ENCODE data around the gene LYRM1.
"Not testable (repeated sequence)": the region's sequence is repeated elsewhere in the genome, so short reads cannot be mapped to it uniquely, and the experiment has no call there.

Gene LYRM1

GRCh38 chr16:20903899-20904506 is 3.4 kb downstream of the LYRM1 start:
- no peak for DNase-seq

DNA sequence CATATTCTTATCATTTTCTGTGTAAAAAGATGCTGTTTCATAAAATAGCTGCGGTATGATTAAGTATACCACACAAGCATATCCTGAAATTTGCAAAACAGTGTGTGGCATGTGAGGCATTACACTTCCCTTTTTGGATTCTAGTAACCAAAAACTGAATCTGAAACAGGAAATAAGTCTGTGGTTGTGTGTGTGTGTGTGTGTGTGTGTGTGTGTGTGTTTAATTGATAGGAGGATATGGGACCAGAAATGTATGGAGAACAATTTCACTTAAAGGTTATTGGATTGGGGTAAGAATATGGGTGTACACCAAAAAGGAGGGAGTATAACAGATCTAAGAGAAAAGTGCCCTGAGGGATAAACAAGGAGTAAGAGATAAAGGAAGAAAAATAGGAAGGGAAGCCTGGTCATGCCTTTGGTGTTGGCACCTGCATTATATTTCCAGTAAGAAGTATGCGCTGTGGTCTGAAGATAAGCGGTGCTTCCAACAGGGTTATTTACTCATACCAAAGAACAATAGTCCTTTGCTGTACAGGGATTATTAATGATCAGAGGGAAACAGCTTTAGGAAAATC is 4.0 kb downstream of the LYRM1 start:
- DNase-seq: no peak

DNA sequence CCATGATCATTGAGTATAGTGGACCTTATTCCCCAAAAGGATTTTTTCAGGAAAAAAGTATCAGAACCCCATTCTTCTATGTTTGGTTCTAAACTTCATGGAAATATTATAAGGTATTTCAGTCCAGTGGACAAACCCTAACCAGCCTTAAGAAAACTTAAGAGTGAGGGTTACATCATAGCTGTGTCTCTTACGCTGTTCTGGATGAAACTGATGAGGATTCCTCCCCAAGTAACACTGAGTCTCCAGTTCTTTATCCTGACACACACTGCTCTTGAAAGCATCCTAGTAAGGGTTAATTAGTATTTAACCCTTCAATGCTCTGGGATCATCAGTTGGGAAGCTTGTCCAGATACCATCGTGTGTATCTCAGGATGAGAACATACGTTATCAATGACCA is 5.0 kb downstream of the LYRM1 start:
- no peak for DNase-seq

DNA sequence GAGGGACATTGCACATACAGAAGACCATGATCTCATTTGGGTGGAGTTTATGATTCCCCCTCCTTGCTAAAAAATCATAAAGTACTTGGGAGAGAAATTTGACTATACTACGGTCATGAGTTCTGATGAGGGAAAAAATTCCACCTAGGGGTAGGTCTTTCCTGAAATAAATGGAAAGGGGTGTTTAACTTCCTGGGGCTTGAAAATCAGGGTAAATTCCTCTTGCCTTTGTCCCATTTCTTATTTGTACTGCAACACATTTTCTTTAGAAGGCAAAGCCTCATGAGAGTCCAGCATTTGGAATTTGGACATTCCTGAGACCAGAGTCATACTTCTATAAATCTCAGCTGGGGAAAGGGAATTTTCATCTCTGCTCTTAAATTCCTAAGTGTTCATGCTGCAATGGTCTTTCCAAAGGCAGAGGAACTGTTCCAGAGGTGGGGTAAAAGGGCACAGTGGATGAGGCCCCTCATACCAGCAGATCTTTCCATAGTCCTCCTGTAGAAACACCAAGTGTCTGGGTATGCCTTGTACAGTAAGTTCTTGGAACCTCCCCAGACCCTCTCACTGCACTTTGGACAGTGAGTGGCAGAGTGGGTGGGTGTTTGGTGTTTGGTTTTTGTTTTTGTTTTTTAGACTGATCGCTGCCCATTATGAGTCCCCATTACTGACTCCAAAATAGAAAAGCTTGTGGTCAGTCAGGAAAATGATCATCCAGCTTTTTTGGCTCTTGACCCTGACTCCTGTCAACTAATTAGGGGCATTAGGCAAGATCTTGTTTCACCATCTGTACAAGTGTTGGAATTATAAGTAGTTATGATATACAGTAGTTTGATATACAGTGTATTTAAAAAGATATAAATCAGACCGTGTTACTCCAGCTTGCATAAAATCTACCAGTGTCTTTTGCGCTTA is 6.0 kb downstream of the LYRM1 start:
- no peak for DNase-seq

DNA sequence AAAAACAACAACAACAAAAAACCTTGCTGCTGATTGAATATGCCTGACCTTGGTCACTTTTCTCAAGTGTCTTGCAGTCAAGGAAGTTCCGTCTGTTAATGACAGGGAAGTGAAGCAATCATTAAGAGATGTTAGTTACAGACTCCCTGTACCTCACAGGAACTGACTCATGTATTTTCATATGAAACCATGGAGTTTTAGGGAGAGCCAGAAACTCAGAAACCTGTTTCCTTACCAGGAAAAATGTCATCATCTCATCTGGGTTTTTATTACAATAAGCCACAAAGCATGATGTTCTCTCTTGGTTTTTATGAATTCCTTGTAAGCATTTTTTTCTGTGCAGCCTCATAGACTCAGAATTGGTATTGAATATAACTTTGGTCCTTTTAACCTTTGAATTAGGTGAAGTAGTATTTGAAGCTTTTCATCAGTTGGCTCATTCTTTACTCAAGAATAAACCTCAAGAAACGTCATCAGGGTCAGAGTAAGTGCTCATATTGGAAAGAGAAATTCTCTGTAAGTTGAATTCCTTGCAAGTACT is 10.3 kb downstream of the LYRM1 start:
- DNase-seq: no peak

- DNase-seq: no peak
Observed at GRCh38 chr16:20911361-20911760, 10.8 kb downstream of the LYRM1 start.

GRCh38 chr16:20916289-20916688 is 15.7 kb downstream of the LYRM1 start:
- no peak for DNase-seq

DNA sequence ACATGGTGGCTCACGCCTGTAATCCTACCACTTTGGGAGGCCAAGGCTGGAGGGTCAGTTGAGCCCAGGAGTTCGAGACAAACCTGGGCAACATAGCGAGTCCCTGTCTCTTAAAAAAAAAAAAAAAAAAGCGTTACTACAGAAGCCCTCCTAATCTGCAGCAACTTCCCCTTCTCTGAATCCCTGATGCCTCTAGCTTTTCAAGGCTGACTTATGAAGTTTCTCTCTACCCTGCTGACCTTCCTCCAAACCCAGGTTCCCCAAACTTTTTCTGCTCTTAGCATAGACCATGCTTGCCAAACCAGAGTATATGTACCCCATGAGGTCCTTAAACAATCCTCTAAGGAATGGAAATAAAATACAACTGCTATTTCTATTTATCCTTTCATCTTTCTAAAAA is 16.4 kb downstream of the LYRM1 start:
- no peak for DNase-seq

DNA sequence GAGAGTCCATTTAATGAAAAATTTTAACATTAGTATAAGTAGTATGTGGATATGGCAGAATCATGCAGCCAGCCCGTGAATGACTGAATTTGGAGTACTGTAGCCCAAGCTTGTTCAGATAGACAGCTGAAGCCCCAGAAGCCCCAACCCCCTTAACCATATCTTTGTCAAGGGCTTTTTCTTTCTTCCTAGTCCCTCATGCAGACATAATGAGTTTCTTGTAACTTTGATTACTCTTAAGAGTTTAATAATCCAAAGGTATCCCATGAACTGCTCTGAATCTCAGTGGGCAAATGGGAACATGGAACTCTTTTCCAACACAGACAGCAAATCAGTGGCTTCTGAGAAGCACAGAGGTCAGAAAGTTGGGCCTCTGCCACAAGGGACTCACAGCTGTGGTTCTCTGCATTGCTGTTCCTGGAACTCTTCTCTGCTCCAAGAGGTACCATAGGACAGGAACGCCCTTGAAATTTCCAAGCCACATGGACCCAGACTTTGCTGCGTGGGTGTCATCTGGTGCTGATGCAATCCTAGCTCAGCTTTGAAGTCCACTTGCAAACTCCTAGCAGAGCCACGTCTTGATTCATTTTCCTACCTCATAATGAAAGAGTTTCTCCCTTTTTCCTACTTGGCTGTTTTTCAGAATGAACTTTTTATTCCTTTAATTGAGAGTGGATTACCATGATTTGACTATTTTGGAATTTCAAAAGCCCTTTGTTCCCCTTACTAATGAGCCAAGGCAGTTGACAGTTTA is 18.1 kb downstream of the LYRM1 start:
- DNase-seq: no peak

- no peak for DNase-seq
Observed at GRCh38 chr16:20920091-20920490, 19.5 kb downstream of the LYRM1 start.

DNA sequence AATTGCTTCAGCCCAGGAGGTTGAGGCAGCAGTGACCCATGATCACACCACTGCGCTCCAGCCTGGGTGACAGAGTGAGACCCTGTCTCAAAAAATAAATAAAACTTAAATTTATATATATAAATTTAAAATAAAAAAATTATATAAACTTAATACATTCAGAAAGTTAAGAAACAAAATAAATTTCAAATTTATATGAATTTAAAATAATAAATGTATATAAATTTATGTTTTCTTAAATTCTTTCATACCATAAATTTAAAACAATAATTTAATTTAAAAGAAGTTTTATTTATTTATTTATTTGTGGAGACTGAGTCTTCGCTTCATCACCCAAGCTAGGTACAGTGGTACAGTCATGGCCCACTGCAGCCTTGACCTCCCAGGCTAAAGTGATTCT is 20.2 kb downstream of the LYRM1 start:
- no peak for DNase-seq

GRCh38 chr16:20923876-20924275 is 23.3 kb downstream of the LYRM1 start:
- DNase-seq: no peak

- DNase-seq: no peak
Observed at GRCh38 chr16:20925751-20926150, 25.2 kb downstream of the LYRM1 start.

- DNase-seq: no peak
Observed at GRCh38 chr16:20928774-20929411, 28.3 kb downstream of the LYRM1 start.

GRCh38 chr16:20929676-20930364 is 29.2 kb downstream of the LYRM1 start:
- DNase-seq: not testable (repeated sequence)

- DNase-seq: no peak
Observed at GRCh38 chr16:20930365-20930690, 29.8 kb downstream of the LYRM1 start.

GRCh38 chr16:20931066-20931600 is 30.6 kb downstream of the LYRM1 start:
- DNase-seq: no peak

- DNase-seq: no peak
Observed at GRCh38 chr16:20933589-20933988, 33.0 kb downstream of the LYRM1 start.

GRCh38 chr16:20937736-20938135 is 37.2 kb downstream of the LYRM1 start:
- no peak for DNase-seq

DNA sequence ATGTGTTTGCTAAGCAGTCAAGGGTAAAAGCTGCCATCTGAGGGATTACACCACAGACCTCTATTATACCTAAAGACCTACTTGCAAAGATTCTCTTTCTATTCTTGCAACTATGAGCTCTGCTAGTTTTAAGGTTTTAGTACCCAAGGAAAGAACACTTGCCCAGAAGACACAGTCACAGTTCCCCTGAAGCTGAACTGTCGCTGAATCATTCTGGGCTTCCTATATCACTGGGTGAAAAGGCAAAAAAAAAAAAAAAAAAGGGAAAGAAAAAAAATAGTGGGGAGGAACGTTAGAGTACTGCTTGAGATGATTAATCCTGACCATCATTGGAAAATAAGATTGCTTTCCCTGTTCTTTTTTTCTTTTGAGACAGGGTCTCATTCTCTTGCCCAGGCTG is 37.9 kb downstream of the LYRM1 start:
- DNase-seq: no peak

GRCh38 chr16:20939611-20940010 is 39.0 kb downstream of the LYRM1 start:
- DNase-seq: no peak

Measured in DMS79 treated with DMSO at 0.1 percent for 48 hours (cell line).